DMS79 (cell line): Measurements from ENCODE around the gene ASL.
"Not testable (repeated sequence)": the region's sequence is repeated elsewhere in the genome, so short reads cannot be mapped to it uniquely, and the experiment has no call there.

Source experiments
- DNase-seq: peaks from one replicate; lab custom pipeline; 2025; lab: John Stamatoyannopoulos, UW

Gene ASL

DNA sequence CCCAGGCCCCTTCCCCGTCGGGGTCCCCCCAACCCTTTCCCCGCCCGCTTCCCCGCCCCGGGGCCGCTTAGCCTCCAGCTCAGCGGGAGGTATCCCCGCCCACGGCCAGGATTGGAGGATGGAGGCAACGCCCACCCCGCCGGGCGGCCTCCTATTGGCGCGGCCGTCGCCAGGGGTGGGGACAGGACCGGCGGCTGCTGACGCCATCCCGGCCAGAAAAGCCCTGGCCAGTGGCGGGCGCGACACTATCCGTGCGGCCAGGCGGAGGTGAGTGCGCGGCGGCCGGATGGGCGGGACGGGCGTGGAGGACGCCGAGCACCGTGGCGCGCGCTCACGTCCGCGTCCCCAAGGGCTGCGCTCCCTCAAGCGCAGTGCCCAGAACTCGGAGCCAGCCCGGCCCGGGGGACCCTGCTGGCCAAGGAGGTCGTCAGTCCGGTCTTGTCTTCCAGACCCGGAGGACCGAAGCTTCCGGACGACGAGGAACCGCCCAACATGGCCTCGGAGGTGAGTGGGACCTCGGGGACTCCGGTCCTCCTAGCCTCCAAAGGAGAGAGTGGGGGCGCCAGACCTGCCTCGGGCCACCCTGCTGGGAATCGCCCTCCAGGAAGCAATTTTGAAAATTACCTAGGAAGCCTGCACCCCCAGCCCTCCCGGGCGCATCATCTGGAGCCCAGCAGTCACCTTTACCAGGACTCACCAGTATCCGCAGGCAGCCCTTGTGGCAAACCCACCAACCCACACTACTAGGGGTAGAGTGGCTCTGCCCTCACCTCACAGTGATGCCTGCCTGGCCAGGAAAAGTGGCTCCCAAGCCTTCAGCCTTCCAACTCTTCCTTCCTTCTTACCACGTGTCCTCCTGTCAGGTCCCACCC lies at the start of gene ASL:
TSS of gene ASL (plus strand) at position 230 of the 872 bp plus-strand sequence. CDS start at position 493, 263 bp downstream.
- peak; percentile 78 for DNase-seq

- not testable (repeated sequence) for DNase-seq
Measured at GRCh38 chr7:66028342-66028741, 47.3 kb upstream of the ASL start.

GRCh38 chr7:66033471-66034385 lies 41.9 kb upstream of the ASL start:
- DNase-seq = no peak

DNA sequence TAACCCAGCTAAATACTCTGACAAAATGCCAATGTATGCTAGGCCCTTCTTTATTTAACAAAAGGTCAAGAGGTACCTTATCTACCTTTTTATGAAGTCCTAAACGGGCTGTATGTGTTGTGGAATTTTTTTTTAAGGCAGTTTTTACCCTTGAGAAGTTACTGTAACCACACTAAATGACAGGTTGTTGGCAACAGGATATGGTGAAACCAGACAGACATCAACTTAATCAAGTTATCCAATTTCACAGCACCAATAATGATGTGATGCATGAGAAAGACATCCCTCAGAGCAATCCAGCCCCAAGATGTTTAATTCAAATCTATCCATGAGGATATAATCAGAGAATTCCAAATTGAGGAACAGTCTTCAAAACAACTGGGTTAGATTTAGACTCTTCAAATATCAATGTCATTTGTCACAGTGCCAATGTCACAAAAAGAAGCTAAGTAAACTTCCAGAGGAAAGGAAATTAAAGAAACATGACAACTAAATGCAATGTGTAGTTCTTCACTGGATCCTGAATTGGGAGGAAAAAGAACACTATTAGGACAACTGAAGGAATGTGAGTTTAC lies 41.1 kb upstream of the ASL start:
- DNase-seq = not testable (repeated sequence)

- DNase-seq = no peak
Measured at GRCh38 chr7:66036382-66036781, 39.2 kb upstream of the ASL start.

DNA sequence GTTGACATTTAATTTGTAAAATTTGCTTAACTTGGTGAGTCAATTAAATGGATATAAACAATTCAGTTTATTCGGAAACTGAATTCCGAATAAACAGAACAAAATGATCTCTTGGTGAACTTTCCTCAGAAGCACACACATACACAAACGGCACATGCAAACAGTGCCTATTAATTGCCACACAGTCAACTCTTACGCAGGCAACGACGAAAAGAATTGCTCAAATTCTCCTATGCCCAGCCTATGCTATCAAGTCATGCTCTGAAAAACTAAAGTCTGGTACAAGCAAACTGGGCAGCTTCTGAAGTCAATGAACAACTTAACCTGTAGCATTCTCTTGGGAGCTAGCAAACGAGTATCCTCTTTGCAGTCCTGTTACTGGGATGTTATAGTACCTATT lies 38.8 kb upstream of the ASL start:
- DNase-seq = no peak

- DNase-seq = no peak
Measured at GRCh38 chr7:66039094-66039670, 36.4 kb upstream of the ASL start.

GRCh38 chr7:66043681-66044497 lies 31.7 kb upstream of the ASL start:
- peak; percentile 7 for DNase-seq

DNA sequence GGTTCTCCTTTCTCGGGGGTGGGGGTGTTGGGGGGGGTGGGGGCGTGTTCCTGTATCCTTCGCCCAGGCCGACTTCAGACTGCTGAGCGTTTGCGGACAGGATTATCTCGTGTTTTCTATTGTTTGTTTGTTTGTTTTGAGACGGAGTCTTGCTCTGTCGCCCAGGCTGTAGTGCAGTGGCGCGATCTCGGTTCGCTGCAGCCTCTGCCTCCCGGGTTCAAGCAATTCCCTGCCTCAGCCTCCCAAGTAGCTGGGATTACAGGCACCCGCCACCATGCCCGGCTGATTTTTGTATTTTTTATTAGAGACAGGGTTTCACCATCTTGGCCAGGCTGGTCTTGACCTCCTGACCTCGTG lies 31.1 kb upstream of the ASL start:
- not testable (repeated sequence) for DNase-seq

DNA sequence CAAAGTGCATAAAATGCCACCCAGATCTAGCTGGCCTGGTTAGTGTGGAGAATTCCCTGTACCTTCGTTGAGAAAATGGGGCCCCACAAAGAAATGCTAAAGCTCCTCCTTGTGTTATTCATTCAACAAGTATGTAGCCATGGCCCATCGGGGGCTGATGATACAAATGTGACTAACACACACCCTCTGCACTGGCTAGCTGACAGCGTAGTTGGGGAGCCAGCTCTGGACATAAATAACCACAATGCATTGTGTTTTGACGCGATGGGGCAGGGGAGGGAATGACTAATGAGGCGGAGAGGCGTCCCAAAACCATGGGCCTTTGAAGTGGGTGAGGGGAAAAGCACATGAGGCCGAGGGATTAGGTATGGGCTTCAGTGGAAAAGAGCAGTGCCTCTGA lies 28.2 kb upstream of the ASL start:
- no peak for DNase-seq

GRCh38 chr7:66049886-66050285 lies 25.7 kb upstream of the ASL start:
- DNase-seq = not testable (repeated sequence)

GRCh38 chr7:66050337-66050957 lies 25.2 kb upstream of the ASL start:
- no peak for DNase-seq

DNA sequence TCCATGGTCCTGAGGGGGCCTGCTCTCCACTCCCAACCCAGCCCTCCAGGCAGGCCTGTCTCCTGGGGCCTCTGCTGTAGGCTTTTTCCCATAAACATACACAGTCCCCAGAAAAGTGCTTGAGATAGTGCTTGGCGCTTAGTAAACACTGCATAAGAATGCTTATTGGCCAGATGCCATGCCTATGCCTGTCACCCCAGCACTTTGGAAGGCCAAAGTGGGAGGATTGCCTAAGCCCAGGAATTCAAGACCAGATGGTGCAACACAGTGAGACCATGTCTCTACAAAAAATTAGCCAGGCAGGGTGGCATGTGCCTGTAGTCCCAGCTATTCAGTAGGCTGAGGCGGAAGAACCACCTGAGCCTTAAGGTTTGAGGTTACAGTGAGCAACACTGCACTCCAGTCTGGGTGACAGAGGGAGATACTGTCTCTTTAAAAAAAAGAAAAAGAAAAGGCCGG lies 24.6 kb upstream of the ASL start:
- peak; percentile 72 for DNase-seq

- no peak for DNase-seq
Measured at GRCh38 chr7:66052447-66052846, 23.2 kb upstream of the ASL start.

DNA sequence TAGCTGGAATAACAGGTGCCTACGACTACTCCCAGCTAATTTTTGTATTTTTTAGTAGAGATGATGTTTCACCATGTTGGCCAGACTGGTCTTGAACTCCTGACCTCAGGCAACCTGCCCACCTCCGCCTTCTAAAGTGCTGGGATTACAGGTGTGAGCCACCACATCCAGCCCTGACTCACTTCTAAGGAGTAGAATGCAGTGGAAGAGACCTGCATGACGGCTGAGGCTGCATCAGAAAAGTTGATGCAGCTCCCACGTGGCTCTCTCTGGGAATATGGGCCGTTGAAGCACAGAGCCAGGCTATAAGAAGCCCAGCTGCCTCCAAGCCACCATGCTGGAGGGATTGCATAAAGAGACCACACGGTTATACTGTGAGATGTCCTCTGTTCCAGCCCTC lies 21.6 kb upstream of the ASL start:
- no peak for DNase-seq

DNA sequence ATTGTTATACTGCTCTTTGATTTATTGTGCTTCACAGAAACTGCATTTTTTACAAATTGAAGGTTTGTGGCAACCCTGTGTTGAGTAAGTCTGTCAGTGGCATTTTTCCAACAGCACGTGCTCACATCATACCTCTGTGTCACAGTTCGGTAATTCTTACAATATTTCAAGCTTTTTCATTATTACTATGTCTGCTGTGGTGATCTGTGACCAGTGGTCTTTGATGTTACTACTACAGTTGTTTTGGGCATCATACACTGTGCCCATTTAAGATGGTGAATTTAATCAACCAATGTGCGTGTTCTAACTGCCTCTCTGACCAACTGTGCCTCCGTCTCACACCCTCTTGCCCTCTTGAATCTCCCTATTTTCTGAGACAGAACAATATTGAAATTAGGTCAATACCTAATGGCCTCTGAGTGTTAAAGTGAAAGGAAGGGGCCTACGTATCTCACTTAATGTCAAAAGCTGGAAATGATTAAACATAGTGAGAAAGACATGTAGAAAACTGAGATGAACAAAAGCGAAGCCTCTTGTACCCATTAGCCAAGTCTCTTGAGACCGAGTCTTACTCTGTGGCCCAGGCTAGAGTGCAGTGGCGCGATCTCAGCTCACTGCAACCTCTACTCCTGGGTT lies 20.2 kb upstream of the ASL start:
- DNase-seq = no peak

- DNase-seq = no peak
Measured at GRCh38 chr7:66060796-66061195, 14.8 kb upstream of the ASL start.

- DNase-seq = no peak
Measured at GRCh38 chr7:66069732-66070131, 5.9 kb upstream of the ASL start.

DNA sequence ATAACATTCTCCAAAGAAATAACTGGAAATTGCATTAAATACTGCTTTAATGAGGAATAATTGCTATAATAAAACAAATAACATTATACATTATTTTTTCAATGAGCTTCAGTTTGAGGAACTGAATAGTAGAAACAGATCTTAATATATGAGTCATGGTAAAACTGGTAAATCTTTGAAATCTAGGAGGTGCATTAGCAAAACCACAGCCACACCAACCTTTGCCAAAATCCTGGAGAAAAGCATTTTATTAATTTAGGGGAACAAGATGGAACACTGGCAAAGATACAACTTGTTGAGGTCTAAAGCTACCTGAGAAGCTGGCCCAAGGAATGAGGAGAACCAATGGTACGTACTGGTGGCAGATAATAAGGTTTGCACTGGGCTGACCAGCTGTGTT lies 5.4 kb upstream of the ASL start:
- no peak for DNase-seq

DNA sequence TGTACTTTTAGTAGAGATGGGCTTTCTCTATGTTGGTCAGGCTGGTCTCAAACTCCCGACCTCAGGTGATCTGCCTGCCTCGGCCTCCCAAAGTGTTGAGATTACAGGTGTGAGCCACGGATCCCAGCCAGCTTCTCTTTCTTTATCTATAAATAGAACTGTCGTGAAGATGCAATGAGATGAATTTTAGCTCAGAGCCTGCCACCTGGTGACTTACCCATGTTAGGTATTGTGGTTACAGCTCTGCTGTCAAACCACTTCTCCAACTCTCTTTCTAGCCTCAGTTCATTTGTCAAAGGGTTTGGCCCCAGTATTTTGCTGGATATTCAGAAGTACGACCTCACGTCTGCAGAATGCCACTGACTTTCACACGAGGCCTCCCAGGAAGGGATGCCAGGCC lies 3.4 kb upstream of the ASL start:
- not testable (repeated sequence) for DNase-seq
